GM12891 (cell line): Measurements from ENCODE around the gene UNC50.

Experiments
- POLR2A ChIP-seq: IDR thresholded peaks from 2 replicates; pipeline ENCODE4 v1.6.1; 2011; ENCODE audit warnings: low read depth, low read length, control low read depth
- POLR2AphosphoS5 ChIP-seq: IDR thresholded peaks from 2 replicates; pipeline ENCODE4 v1.6.1; 2011; ENCODE audit warnings: low read depth, low read length, control low read depth
- TAF1 ChIP-seq: IDR thresholded peaks from 2 replicates; pipeline ENCODE4 v1.6.1; 2011; ENCODE audit warnings: low read depth, low read length, control low read depth

- no peak; the same call in 1 of the 2 replicates for TF ChIP-seq POLR2AphosphoS5
- TF ChIP-seq POLR2A = peak; percentile 33; the same call in 1 of the 2 replicates
- TF ChIP-seq TAF1 = no peak
These were observed 6.8 kb upstream of the UNC50 start for GRCh38 chr2:98601532-98602132.
